Fibroblast of the aortic adventitia (primary cell): ENCODE measurements around the gene MIB2. TPM values are rescaled to one million over a fixed set of nuclear protein-coding genes. Genes with fewer than 3 reads are reported as not detected.

Source experiments
- DNase-seq: peaks from one replicate; pipeline ENCODE4 v3.0.0-alpha.2; 2010; ENCODE audit warnings: low read depth
- H3K4me3 ChIP-seq: 2 replicates; pipeline ENCODE4 v1.5.1; 2011; ENCODE audit warnings: low read depth, mild to moderate bottlenecking, control low read depth, low read length, moderate library complexity
- CTCF ChIP-seq: IDR thresholded peaks from 2 replicates; pipeline ENCODE4 v1.5.1; 2011; ENCODE audit warnings: mild to moderate bottlenecking, low read length, control low read depth, inconsistent platforms; ENCODE audit not compliant: insufficient read depth
- total RNA-seq: library from RNA; depleted of rRNA; stranded (reverse); fragments of >200 nt; gene quantifications from 2 replicates; pipeline ENCODE4 v1.2.3, GENCODE V29; 2012; ENCODE audit warnings: low replicate concordance

The MIB2 gene
- total RNA-seq, 1 donor, result 37.7 TPM

GRCh38 chr1:1602304-1602967, 12.9 kb upstream of the MIB2 start:
- no peak for TF ChIP-seq CTCF
- no peak overlapping the region for H3K4me3 ChIP-seq
- no peak for DNase-seq

GRCh38 chr1:1602968-1603506, 12.3 kb upstream of the MIB2 start:
- DNase-seq, result no peak
- no peak overlapping the region for H3K4me3 ChIP-seq
- no peak for TF ChIP-seq CTCF

- DNase-seq, result no peak
- TF ChIP-seq CTCF, result no peak
Measured at GRCh38 chr1:1603671-1604373, 11.5 kb upstream of the MIB2 start.

GRCh38 chr1:1604374-1605033, 10.8 kb upstream of the MIB2 start:
- no peak overlapping the region for H3K4me3 ChIP-seq
- TF ChIP-seq CTCF, result no peak
- DNase-seq, result no peak

More at GRCh38 chr1:1603671-1604373, 11.5 kb upstream of the MIB2 start:
- no peak overlapping the region for H3K4me3 ChIP-seq

GRCh38 chr1:1605034-1605591, 10.2 kb upstream of the MIB2 start:
- DNase-seq, result no peak
- H3K4me3 ChIP-seq, result no peak overlapping the region
- no peak for TF ChIP-seq CTCF

GRCh38 chr1:1605724-1606123, 9.6 kb upstream of the MIB2 start:
- TF ChIP-seq CTCF, result no peak
- DNase-seq, result no peak
- no peak overlapping the region for H3K4me3 ChIP-seq
